ENCODE data around the gene INPP4B. TPM values are rescaled to one million over a fixed set of nuclear protein-coding genes. Genes with fewer than 3 reads are reported as not detected.

INPP4B gene
- total RNA-seq, 1 donor from 2014 or later = 3.4 TPM

- Mint-ChIP-seq H3K27me3 (no peaks in the 10 kb centered on the region), H3K9me3 (ENCODE audit: low read depth) (no peaks in the 10 kb centered on the region), H3K4me1 (ENCODE audit: low read depth) (peaks cover 33% of the 10 kb centered on the region), H3K27ac (peak overlapping the region; percentile 36), H3K36me3 (ENCODE audit: insufficient read depth) (no peaks in the 10 kb centered on the region), H3K4me3 (ENCODE audit: low read depth) (no peak overlapping the region)
- TF ChIP-seq CTCF (IDR thresholded peaks at IDR 0.05; ENCODE audit: unreplicated experiment) = no peak
- no peak for DNase-seq (ENCODE audit: low spot score, unreplicated experiment)
Observed at GRCh38 chr4:142348613-142349021, 497.5 kb downstream of the INPP4B start.

GRCh38 chr4:142347241-142347640 is 498.9 kb downstream of the INPP4B start:
- no peak overlapping the region for H3K4me3 Mint-ChIP-seq (ENCODE audit: low read depth)
- H3K36me3 Mint-ChIP-seq (ENCODE audit: insufficient read depth) = no peaks in the 10 kb centered on the region
- TF ChIP-seq CTCF (IDR thresholded peaks at IDR 0.05; ENCODE audit: unreplicated experiment) = no peak
- H3K4me1 Mint-ChIP-seq (ENCODE audit: low read depth) = peaks cover 38% of the 10 kb centered on the region
- no peak for DNase-seq (ENCODE audit: low spot score, unreplicated experiment)
- no peaks in the 10 kb centered on the region for H3K27me3 Mint-ChIP-seq
- no peaks in the 10 kb centered on the region for H3K9me3 Mint-ChIP-seq (ENCODE audit: low read depth)
- H3K27ac Mint-ChIP-seq = no peak overlapping the region

GRCh38 chr4:142345924-142346323 is 500.2 kb downstream of the INPP4B start:
- Mint-ChIP-seq H3K27ac (no peak overlapping the region), H3K4me1 (ENCODE audit: low read depth) (peaks cover 33% of the 10 kb centered on the region), H3K36me3 (ENCODE audit: insufficient read depth) (no peaks in the 10 kb centered on the region), H3K27me3 (no peaks in the 10 kb centered on the region), H3K4me3 (ENCODE audit: low read depth) (no peak overlapping the region), H3K9me3 (ENCODE audit: low read depth) (no peaks in the 10 kb centered on the region)
- DNase-seq (ENCODE audit: low spot score, unreplicated experiment) = no peak
- TF ChIP-seq CTCF (IDR thresholded peaks at IDR 0.05; ENCODE audit: unreplicated experiment) = no peak

- DNase-seq (ENCODE audit: low spot score, unreplicated experiment) = no peak
- no peaks in the 10 kb centered on the region for H3K9me3 Mint-ChIP-seq (ENCODE audit: low read depth)
- no peak overlapping the region for H3K4me3 Mint-ChIP-seq (ENCODE audit: low read depth)
Observed at GRCh38 chr4:142341268-142341667, 504.8 kb downstream of the INPP4B start.

GRCh38 chr4:142339053-142339452 is 507.0 kb downstream of the INPP4B start:
- DNase-seq (ENCODE audit: low spot score, unreplicated experiment) = no peak
- H3K4me3 Mint-ChIP-seq (ENCODE audit: low read depth) = no peak overlapping the region
- no peaks in the 10 kb centered on the region for H3K9me3 Mint-ChIP-seq (ENCODE audit: low read depth)
- no peaks in the 10 kb centered on the region for H3K36me3 Mint-ChIP-seq (ENCODE audit: insufficient read depth)
- TF ChIP-seq CTCF (IDR thresholded peaks at IDR 0.05; ENCODE audit: unreplicated experiment) = no peak
- H3K27me3 Mint-ChIP-seq = no peaks in the 10 kb centered on the region
- peak overlapping the region; percentile 10 for H3K27ac Mint-ChIP-seq
- peaks cover 19% of the 10 kb centered on the region for H3K4me1 Mint-ChIP-seq (ENCODE audit: low read depth)

More at GRCh38 chr4:142341268-142341667, 504.8 kb downstream of the INPP4B start:
- no peak for TF ChIP-seq CTCF (IDR thresholded peaks at IDR 0.05; ENCODE audit: unreplicated experiment)
- no peaks in the 10 kb centered on the region for H3K27me3 Mint-ChIP-seq
- peaks cover 19% of the 10 kb centered on the region for H3K4me1 Mint-ChIP-seq (ENCODE audit: low read depth)
- H3K36me3 Mint-ChIP-seq (ENCODE audit: insufficient read depth) = no peaks in the 10 kb centered on the region
- no peak overlapping the region for H3K27ac Mint-ChIP-seq

All from progenitor cell of endocrine pancreas (in vitro differentiated cells).